Cardiac septum (tissue), 1 donor: ENCODE results near the gene PEX11G. TPM values are rescaled to one million over a fixed set of nuclear protein-coding genes. Genes with fewer than 3 reads are reported as not detected.
"Not testable (repeated sequence)": the region's sequence is repeated elsewhere in the genome, so short reads cannot be mapped to it uniquely, and the experiment has no call there.

ENCODE experiments used
- DNase-seq: peaks from one replicate; pipeline ENCODE4 v3.0.0-alpha.2; 2020; ENCODE audit warnings: low spot score
- intact Hi-C: fragments of 100-400 bp; cut with DNase I; formaldehyde crosslinking; loops from one replicate; pipeline ENCODE4 v1.14.0; 2022
- total RNA-seq: library from RNA; stranded (reverse); fragmentation: NEBNext Ultra II Directional; extraction: Animal tissue kit (Norgen Biotek cat#: 25700); gene quantifications from one replicate; pipeline ENCODE4 v1.2.1, GENCODE V29; 2021
- donor health status: DM: no; HTN: no; CAD: no.

The PEX11G gene
- total RNA-seq, 1 donor from 2014 or later: 1.9 TPM

DNA sequence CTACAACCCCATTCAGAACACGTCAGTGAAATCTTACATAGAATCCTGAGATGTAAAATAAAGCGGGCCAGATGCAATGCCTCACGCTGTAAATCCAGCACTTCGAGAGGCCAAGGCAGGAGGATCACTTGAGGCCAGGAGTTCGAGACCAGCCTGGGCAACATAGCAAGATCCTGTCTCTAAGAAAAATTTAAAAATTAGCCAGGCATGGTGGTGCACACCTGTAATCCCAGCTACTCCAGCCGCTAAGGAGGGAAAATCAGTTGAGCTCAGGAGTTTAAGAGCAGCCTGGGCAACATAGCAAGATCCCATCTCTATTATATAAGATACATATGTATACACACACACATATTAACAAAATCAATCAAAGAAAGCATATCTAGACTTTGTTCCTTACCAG lies 41.2 kb downstream of the PEX11G start:
- intact Hi-C loops: no loop called here

DNA sequence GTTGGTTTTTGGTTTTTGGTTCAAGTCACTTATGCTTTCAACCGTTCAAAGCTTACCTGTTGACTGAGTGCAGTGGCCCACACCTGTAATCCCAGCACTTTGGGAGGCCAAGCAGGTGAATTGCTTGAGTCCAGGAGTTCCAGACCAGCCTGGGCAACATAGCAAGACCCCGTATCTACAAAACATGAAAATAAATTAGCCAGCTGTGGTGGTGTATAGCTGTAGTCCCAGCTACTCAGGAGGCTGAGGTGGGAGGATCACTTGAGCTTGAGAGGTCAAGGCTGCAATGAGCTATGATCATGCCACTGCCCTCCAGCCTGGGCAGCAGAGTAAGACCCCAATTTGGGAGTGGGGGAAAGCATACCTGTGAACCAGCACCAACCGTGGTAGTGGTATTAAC lies 43.7 kb downstream of the PEX11G start:
- no peak for DNase-seq
- intact Hi-C loops: no loop called here

More for the DNA sequence above, 41.2 kb downstream of the PEX11G start:
- no peak for DNase-seq

DNA sequence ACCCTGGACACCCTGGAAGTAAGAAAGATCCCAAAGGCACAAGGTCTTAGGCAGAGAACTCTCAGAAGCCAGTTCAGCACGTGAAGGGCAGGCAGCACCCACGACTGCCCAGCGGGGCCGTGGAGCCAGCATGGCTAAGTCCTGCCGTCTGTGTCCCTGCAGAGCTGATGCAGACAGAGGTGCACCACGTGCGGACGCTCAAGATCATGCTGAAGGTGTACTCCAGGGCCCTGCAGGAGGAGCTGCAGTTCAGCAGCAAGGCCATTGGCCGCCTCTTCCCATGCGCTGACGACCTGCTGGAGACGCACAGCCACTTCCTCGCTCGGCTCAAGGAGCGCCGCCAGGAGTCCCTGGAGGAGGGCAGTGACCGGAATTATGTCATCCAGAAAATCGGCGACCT lies 44.8 kb downstream of the PEX11G start:
- intact Hi-C loops: no loop called here
- no peak for DNase-seq

DNA sequence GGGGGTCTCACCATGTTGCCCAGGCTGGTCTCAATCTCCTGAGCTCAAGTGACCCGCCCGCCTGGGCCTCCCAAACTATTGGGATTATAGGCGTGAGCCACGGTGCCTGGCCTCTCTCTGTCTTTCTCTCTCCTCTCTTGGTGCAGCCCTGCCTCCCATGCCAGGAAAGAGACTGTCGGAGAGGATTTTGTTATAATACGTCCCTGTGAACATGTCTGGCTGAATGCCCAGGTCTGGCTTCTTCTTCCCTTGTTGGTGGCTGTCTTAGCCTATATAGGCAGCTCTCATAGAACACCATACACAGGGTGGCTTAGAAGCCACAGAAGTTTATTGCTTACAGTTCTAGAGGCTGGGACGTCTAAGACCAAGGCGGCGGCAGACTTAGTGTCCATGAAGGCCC lies 46.4 kb downstream of the PEX11G start:
- DNase-seq: no peak
- intact Hi-C loops: no loop called here

DNA sequence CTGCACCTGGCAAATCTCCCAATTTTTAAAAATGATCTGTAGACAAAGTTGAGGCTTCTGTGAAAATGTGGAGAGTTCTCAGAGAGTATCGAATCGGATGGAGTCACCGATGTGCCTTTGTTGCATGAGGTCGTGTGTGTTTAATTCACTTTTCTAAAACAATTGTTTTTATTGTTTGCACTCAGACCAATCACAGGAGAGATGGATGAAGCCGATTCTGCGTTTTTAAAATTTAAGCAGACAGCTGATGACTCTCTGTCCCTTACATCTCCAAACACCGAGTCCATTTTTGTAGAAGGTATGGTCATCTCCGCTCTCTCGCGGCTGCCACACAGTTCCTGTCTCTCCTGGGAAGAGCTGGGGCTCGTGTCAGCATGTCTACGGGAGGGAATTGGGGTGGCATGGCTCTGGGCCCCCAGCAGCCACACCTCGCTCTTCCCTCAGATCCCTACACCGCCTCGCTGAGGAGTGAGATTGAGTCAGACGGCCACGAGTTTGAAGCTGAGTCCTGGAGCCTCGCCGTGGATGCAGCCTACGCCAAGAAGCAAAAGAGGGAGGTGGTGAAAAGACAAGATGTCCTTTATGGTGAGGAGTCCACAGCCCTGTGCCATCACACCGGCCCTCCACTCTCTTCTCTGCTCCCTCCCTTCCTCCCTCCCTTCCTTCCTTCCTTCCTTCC lies 47.2 kb downstream of the PEX11G start:
- no peak for DNase-seq
- intact Hi-C loops: no loop called here

DNA sequence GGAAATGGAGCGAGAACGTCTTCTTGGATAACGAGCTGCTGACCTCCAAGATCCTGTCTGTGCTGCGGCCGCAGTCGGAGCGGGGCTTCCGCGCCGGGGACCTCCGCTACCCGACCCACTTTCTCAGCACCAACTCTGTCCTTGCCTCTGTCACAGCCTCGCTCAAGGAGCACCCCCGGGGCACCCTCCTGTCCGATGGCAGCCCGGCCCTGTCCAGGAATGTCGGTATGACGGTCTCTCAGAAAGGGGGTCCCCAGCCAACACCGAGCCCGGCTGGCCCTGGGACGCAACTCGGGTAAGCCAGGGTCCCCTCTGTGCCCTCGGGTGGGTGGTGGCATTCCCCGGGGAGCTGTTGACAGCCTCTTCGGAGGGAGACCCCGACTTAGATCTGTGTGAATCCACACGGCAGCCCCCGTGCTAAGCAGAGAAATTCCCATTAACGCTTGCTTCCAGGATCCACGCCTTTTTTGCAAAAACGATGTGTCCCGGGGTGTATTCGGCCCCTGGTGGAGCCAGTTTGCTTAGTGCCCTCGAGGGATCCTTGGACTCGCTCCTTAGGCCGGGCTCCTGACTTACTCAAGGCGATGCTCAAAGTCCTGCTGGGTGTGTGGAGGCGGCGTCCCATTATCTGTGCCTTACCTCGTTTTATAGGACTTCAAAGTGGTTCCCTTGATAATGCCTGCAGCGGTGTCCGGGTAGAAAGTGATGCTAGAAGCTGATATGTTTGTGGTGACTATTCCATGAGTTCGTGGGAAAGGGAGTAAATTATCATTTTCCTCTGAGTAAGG lies 48.5 kb downstream of the PEX11G start:
- intact Hi-C loops: no loop called here
- DNase-seq: no peak

DNA sequence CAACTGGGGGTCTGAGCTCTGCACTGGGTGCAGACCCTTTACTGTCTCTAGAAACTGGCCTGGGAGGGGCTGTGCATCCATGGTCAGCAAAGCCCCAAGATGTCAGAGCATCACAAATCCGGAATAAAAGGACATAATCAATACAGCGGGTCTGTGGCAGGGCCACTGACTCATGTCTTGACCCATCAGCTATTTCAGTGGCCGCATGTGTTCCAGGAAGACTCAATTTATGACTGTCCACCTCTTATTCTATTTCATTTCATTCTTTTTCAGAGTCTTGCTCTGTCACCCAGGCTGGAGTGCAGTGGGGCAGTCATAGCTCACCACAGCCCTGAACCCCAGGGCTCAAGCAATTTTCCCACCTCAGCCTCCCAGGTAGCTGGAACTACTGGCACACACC lies 53.2 kb downstream of the PEX11G start:
- DNase-seq: no peak
- intact Hi-C loops: no loop called here

DNA sequence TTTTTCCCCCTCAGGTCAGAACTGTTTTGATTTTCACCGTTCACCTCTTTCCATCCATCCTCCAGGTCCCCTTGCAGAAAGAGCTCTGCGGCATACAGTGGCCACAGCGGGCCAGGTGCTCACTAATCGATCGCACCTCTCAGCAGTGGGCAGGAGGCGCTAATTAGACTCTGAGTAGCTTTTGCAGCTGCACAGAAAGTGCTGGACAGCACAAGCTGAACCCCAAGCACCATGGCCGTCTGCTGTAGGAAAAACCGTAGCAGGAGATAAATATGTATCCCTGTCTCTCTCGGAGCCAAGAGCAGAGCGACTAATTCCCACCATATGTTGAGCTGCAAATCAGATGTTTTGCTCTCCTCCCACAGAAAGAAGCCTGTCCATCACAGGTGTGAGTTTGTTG lies 54.4 kb downstream of the PEX11G start:
- DNase-seq: no peak
- intact Hi-C loops: no loop called here

DNA sequence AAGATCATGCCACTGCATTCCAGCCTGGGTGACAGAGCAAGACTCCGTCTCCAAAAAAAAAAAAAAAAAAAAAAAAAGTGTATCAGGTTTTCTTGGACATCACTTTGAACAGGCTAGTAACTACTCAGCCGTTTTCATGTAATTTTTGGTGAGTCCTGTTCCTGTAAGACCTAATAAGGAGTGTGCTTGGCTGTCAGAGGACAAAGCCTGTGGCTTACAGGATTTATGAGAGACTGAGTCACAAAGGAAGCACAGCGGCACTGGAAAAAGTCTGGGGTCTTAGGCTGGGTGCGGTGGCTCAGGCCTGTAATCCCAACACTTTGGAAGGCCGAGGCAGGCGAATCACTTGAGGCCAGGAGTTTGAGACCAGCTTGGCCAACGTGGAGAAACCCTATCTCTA lies 55.4 kb downstream of the PEX11G start:
- DNase-seq, intact Hi-C loops: not testable (repeated sequence)

DNA sequence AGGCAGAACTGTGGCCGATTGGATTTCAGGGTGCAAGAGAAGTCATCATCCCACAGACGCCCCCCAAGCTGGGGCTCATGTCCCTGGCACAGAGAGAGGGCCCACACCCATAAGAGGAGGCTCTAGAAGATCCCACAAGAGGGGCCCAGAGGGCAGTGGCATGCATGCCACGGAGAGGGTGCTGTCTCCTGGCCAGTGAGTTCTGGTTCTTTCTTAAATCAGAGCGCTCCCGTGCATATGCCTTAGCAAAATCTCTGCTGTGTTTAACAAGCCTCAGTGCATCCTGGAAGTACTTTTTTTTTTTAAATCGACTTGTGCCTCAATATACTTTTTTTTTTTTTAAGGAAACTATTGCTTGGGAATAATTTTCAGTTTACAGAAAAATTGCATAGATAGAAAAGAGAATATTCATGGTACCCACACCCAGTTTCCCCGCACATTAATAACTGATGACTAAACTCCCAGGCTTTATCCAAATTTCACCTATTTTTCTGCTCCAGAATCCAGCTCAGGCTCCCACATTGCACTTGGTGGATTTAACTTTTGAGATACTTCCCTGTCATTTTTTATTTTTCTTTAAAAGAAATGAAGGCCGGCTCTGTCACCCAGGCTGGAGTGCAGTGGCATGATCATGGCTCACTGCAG lies 59.1 kb downstream of the PEX11G start:
- intact Hi-C loops: no loop called here
- DNase-seq: no peak

DNA sequence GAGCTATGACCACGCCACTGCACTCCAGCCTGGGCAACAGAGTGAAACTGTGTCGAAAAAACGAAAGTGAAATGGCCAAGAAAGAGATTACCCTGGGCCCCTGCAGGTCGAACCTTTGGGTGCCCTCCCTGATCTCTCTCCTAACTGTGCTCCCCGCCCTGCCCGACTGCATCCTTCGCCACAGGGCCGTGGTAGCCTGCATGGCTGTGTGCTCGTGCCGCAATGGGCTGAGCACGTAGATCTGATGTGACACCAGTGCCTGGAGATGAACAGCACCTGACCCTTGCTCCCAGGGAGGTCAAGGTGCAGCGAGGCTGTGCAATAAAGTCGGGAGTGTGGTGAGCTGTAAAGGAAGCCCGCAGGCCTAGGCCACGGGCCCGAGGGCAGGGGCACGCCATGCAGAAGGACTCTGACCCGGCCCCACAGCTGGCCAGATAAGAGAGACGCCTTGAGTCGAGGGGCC lies 60.2 kb downstream of the PEX11G start:
- intact Hi-C loops: no loop called here
- DNase-seq: no peak

DNA sequence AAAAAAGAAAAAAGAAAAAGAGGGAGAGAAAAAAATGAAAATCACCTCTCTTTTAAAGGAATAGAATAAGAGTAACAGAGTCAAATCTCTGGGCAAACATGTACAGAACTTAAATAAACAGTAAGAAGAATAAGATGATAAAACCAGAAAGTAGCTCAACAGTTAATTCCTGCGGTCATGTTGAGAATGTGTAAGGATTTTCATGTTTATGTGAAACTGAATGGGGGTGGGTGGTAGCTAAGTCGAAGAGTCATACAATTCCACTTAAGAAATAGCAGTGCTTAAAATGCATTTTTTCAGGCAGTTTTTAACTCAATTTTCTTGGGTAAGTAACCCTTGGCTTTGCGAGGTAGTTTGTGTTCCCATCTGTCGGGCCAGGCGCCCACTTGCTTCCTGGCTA lies 60.9 kb downstream of the PEX11G start:
- no peak for DNase-seq

DNA sequence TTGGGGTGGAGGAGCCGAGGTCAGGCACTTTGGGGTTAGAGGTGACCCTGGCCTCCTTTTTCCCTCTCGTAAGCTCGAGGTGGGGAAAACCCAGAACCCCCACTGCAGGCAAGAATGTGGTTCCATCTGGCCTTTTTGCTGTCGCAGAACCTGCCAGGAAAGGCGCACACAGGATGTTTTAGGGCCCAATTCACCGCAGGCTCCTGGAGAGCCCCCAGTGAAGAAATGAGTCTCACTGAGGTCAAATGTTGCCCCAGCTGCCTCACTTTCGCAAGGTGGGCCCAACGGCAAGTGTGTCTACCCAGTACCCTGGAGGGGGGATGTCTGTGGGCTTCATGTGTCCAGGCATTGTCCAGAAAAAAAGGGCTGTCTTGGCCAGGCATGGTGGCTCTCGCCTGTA lies 61.8 kb downstream of the PEX11G start:
- intact Hi-C loops: no loop called here
- no peak for DNase-seq

More for the DNA sequence above, 60.9 kb downstream of the PEX11G start:
- intact Hi-C loops: no loop called here

Other genes starting within 250 kb of the PEX11G start
- 113 TPM for gene INSR, start 194.6 kb downstream of the PEX11G start, total RNA-seq
- gene ARHGEF18, start 140.1 kb downstream of the PEX11G start, total RNA-seq: 12.5 TPM
- gene ZNF358, start 27.1 kb upstream of the PEX11G start, total RNA-seq: 76.7 TPM
- 16.0 TPM for gene MCOLN1, start 33.6 kb upstream of the PEX11G start, total RNA-seq
- gene PNPLA6, start 46.7 kb upstream of the PEX11G start, total RNA-seq: 41.9 TPM
- not detected for gene CAMSAP3, start 106.8 kb upstream of the PEX11G start, total RNA-seq
- gene XAB2, start 140.5 kb upstream of the PEX11G start, total RNA-seq: 21.8 TPM
- gene PET100, start 140.8 kb upstream of the PEX11G start, total RNA-seq: 130 TPM
- not detected for gene PCP2, start 144.7 kb upstream of the PEX11G start, total RNA-seq
- gene STXBP2, start 148.1 kb upstream of the PEX11G start, total RNA-seq: 4.0 TPM
- gene RETN, start 180.0 kb upstream of the PEX11G start, total RNA-seq: 0.75 TPM
- 0.54 TPM for gene MCEMP1, start 188.1 kb upstream of the PEX11G start, total RNA-seq
- 77.0 TPM for gene TRAPPC5, start 191.8 kb upstream of the PEX11G start, total RNA-seq
- not detected for gene FCER2, start 213.1 kb upstream of the PEX11G start, total RNA-seq
- gene CLEC4G, start 243.1 kb upstream of the PEX11G start, total RNA-seq: 0.92 TPM